Ishikawa (cell line): ENCODE results near the gene ERG28.

ENCODE experiments used
- CEBPB ChIP-seq: IDR thresholded peaks from 2 replicates; pipeline ENCODE4 v1.6.1; 2012
- CREB1 ChIP-seq: IDR thresholded peaks from 2 replicates; pipeline ENCODE4 v1.6.1; 2012; ENCODE audit warnings: low read depth
- EGR1 ChIP-seq: IDR thresholded peaks from 2 replicates; pipeline ENCODE4 v1.6.1; 2012
- EP300 ChIP-seq: IDR thresholded peaks from 2 replicates; pipeline ENCODE4 v1.6.1; 2012; ENCODE audit warnings: borderline replicate concordance
- FOXM1 ChIP-seq: IDR thresholded peaks from 2 replicates; pipeline ENCODE4 v1.6.1; 2012; ENCODE audit warnings: low read depth, borderline replicate concordance
- MAX ChIP-seq: IDR thresholded peaks from 2 replicates; pipeline ENCODE4 v1.6.1; 2012
- NFIC ChIP-seq: IDR thresholded peaks from 2 replicates; pipeline ENCODE4 v1.6.1; 2012
- RAD21 ChIP-seq: IDR thresholded peaks from 2 replicates; pipeline ENCODE4 v1.6.1; 2012; ENCODE audit warnings: low read depth
- TAF1 ChIP-seq: IDR thresholded peaks from 2 replicates; pipeline ENCODE4 v1.6.1; 2012; ENCODE audit warnings: low read depth, mild to moderate bottlenecking
- TCF12 ChIP-seq: IDR thresholded peaks from 2 replicates; pipeline ENCODE4 v1.6.1; 2012; ENCODE audit warnings: low read depth
- TEAD4 ChIP-seq: IDR thresholded peaks from 2 replicates; pipeline ENCODE4 v1.6.1; 2012
- USF1 ChIP-seq: IDR thresholded peaks from 2 replicates; pipeline ENCODE4 v1.6.1; 2012
- YY1 ChIP-seq: IDR thresholded peaks from 2 replicates; pipeline ENCODE4 v1.6.1; 2012; ENCODE audit warnings: low read depth
- TF ChIP-seq, protein P1 (sequence below): IDR thresholded peaks from 2 replicates; pipeline ENCODE4 v1.6.1; 2012; ENCODE audit warnings: low read depth, mild to moderate bottlenecking

GRCh38 chr14:75654127-75654732 lies 6.4 kb downstream of the ERG28 start:
- TF ChIP-seq YY1 = no peak
- TF ChIP-seq TAF1 = no peak
- TF ChIP-seq EP300 = no peak
- TF ChIP-seq CEBPB = no peak
- no peak for TF ChIP-seq TCF12
- no peak for TF ChIP-seq EGR1
- TF ChIP-seq, protein P1, sequence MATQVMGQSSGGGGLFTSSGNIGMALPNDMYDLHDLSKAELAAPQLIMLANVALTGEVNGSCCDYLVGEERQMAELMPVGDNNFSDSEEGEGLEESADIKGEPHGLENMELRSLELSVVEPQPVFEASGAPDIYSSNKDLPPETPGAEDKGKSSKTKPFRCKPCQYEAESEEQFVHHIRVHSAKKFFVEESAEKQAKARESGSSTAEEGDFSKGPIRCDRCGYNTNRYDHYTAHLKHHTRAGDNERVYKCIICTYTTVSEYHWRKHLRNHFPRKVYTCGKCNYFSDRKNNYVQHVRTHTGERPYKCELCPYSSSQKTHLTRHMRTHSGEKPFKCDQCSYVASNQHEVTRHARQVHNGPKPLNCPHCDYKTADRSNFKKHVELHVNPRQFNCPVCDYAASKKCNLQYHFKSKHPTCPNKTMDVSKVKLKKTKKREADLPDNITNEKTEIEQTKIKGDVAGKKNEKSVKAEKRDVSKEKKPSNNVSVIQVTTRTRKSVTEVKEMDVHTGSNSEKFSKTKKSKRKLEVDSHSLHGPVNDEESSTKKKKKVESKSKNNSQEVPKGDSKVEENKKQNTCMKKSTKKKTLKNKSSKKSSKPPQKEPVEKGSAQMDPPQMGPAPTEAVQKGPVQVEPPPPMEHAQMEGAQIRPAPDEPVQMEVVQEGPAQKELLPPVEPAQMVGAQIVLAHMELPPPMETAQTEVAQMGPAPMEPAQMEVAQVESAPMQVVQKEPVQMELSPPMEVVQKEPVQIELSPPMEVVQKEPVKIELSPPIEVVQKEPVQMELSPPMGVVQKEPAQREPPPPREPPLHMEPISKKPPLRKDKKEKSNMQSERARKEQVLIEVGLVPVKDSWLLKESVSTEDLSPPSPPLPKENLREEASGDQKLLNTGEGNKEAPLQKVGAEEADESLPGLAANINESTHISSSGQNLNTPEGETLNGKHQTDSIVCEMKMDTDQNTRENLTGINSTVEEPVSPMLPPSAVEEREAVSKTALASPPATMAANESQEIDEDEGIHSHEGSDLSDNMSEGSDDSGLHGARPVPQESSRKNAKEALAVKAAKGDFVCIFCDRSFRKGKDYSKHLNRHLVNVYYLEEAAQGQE = no peak
- no peak for TF ChIP-seq CREB1
- no peak for TF ChIP-seq MAX
- TF ChIP-seq NFIC = no peak
- no peak for TF ChIP-seq USF1
- TF ChIP-seq TEAD4 = no peak
- peak; percentile 88 for TF ChIP-seq RAD21
- no peak for TF ChIP-seq FOXM1
